WTC11 (cell line): Measurements from ENCODE around the gene GAP43. TPM values are rescaled to one million over a fixed set of nuclear protein-coding genes. Genes with fewer than 3 reads are reported as not detected.

Experiments used
- ATAC-seq: fragments of 200-7000 bp; cut with Tn5 transposase; 2 replicates; pipeline ENCODE4 v1.10.0; 2021; ENCODE audit warnings: mild to moderate bottlenecking, moderate library complexity
- CTCF ChIA-PET: fragments of 300-600 bp; sonication (Branson Sonifier 250); formaldehyde crosslinking; loops from one replicate; lab custom pipeline; 2021; ENCODE audit warnings: antibody characterized with exemption; lab: Charles Lee
- POLR2A ChIA-PET: fragments of 350-600 bp; sonication (Branson Sonifier 250); formaldehyde crosslinking; loops from one replicate; lab custom pipeline; 2021; ENCODE audit warnings: antibody characterized with exemption; lab: Charles Lee
- DNase-seq: peaks from one replicate; pipeline ENCODE4 v3.0.0; 2021; ENCODE audit warnings: low spot score
- H3K27ac Mint-ChIP-seq: 2 replicates; pipeline ENCODE4 v1.8.0; 2021; ENCODE audit warnings: mixed read lengths
- H3K27me3 Mint-ChIP-seq: 2 replicates; pipeline ENCODE4 v1.8.0; 2021; ENCODE audit warnings: low read depth, mild to moderate bottlenecking, moderate library complexity, mixed read lengths
- H3K36me3 Mint-ChIP-seq: 2 replicates; pipeline ENCODE4 v1.8.0; 2021; ENCODE audit warnings: mixed read lengths
- H3K4me1 Mint-ChIP-seq: 2 replicates; pipeline ENCODE4 v1.8.0; 2022; ENCODE audit warnings: mixed read lengths
- H3K4me3 Mint-ChIP-seq: 2 replicates; pipeline ENCODE4 v1.8.0; 2021; ENCODE audit warnings: mild to moderate bottlenecking, moderate library complexity, mixed read lengths
- H3K9me3 Mint-ChIP-seq: 2 replicates; pipeline ENCODE4 v1.8.0; 2021; ENCODE audit warnings: mixed read lengths
- GRHL2 ChIP-seq: fragments of 250-450 bp; sonication (Bioruptor Pico); IDR thresholded peaks from 2 replicates; pipeline ENCODE4 v1.8.0; 2022; ENCODE audit warnings: mild to moderate bottlenecking, moderate library complexity; ENCODE audit not compliant: insufficient replicate concordance, severe bottlenecking
- GTF2I ChIP-seq: fragments of 250-450 bp; sonication (Bioruptor Pico); conservative IDR thresholded peaks from 2 replicates; pipeline ENCODE4 v1.4.0; 2021; ENCODE audit warnings: mild to moderate bottlenecking
- HMGA2 ChIP-seq: fragments of 250-450 bp; sonication (Bioruptor Pico); IDR thresholded peaks from 2 replicates; pipeline ENCODE4 v1.4.0; 2021; ENCODE audit warnings: mild to moderate bottlenecking, moderate library complexity
- IRF2 ChIP-seq: sonication (generic); formaldehyde crosslinking; IDR thresholded peaks from 2 replicates; pipeline ENCODE4 v1.8.0; 2022; ENCODE audit warnings: low read depth, missing genetic modification reagents, borderline replicate concordance
- JAZF1 ChIP-seq: fragments of 250-450 bp; sonication (Bioruptor Pico); IDR thresholded peaks from 2 replicates; pipeline ENCODE4 v1.9.0; 2021; ENCODE audit warnings: moderate library complexity, mild to moderate bottlenecking, inconsistent platforms
- MLX ChIP-seq: sonication (generic); formaldehyde crosslinking; IDR thresholded peaks from 2 replicates; pipeline ENCODE4 v1.8.1; 2023; ENCODE audit warnings: mild to moderate bottlenecking, missing genetic modification reagents, moderate library complexity
- MXD4 ChIP-seq: fragments of 250-450 bp; sonication (Bioruptor Pico); IDR thresholded peaks from 2 replicates; pipeline ENCODE4 v1.8.0; 2021; ENCODE audit warnings: mild to moderate bottlenecking, moderate library complexity, borderline replicate concordance
- ZNF317 ChIP-seq: sonication (generic); formaldehyde crosslinking; IDR thresholded peaks from 2 replicates; pipeline ENCODE4 v1.8.1; 2023; ENCODE audit warnings: low read depth, mild to moderate bottlenecking, moderate library complexity, missing genetic modification reagents, borderline replicate concordance
- ZNF396 ChIP-seq: fragments of 250-450 bp; sonication (Bioruptor Pico); IDR thresholded peaks from 2 replicates; pipeline ENCODE4 v1.8.0; 2021; ENCODE audit warnings: mild to moderate bottlenecking, moderate library complexity, borderline replicate concordance
- total RNA-seq: library from RNA; stranded (reverse); gene quantifications from 3 replicates; pipeline ENCODE4 v1.2.3, GENCODE V29; 2021
- TF ChIP-seq, protein P1 (sequence below): sonication (generic); formaldehyde crosslinking; IDR thresholded peaks from 2 replicates; pipeline ENCODE4 v1.8.0; 2023; ENCODE audit warnings: missing genetic modification reagents, mild to moderate bottlenecking, borderline replicate concordance
- TF ChIP-seq, protein P2 (sequence below): sonication (generic); formaldehyde crosslinking; IDR thresholded peaks from 2 replicates; pipeline ENCODE4 v1.8.1; 2023; ENCODE audit warnings: mild to moderate bottlenecking, missing genetic modification reagents, borderline replicate concordance
- TF ChIP-seq, protein P3 (sequence below): sonication (generic); formaldehyde crosslinking; IDR thresholded peaks from 2 replicates; pipeline ENCODE4 v1.8.1; 2022; ENCODE audit warnings: low read depth, mild to moderate bottlenecking, moderate library complexity, missing genetic modification reagents, borderline replicate concordance
- TF ChIP-seq, protein P4 (sequence below): sonication (generic); formaldehyde crosslinking; IDR thresholded peaks from 2 replicates; pipeline ENCODE4 v1.8.1; 2022; ENCODE audit warnings: mild to moderate bottlenecking, missing genetic modification reagents, moderate library complexity, borderline replicate concordance
- TF ChIP-seq, protein P5 (sequence below): sonication (generic); formaldehyde crosslinking; IDR thresholded peaks from 2 replicates; pipeline ENCODE4 v1.8.0; 2023; ENCODE audit warnings: mild to moderate bottlenecking, missing genetic modification reagents
- TF ChIP-seq, protein P6 (sequence below): sonication (generic); formaldehyde crosslinking; IDR thresholded peaks from 2 replicates; pipeline ENCODE4 v1.8.1; 2023; ENCODE audit warnings: mild to moderate bottlenecking, moderate library complexity, missing genetic modification reagents

GAP43 gene
- total RNA-seq, 1 experiment from 2014 or later, result 19.9 TPM

DNA sequence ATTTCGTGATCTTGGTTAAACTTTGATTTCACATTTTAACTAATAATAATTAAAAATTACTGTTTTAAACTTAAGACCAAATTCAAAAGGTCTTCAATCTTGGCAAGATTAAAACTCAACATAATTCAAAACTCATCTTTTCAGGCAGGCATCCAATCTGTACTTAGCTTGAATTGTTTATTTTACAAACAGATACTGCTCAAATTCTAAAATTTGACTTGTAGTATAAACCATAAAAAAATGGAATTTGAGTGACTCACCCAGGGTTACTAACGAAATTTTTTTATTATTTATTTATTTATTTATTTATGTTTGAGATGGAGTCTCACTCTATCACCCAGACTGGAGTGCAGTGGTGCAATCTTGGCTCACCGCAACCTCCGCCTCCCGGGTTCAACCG, 64.4 kb downstream of the GAP43 start:
- H3K4me3 Mint-ChIP-seq, result no peak overlapping the region
- ChIA-PET POLR2A (no interaction called here), CTCF (interaction anchor here (1.4 kb wide), 1 partner anchor 450 kb away, joined by 4 read pairs; no protein-coding TSS in a partner anchor)

More for the DNA sequence above, 64.4 kb downstream of the GAP43 start:
- DNase-seq, result no peak
- Mint-ChIP-seq H3K27ac (no peak overlapping the region), H3K4me1 (peaks cover 22% of the 10 kb centered on the region), H3K36me3 (no peaks in the 10 kb centered on the region; the same call in 1 of the 2 replicates), H3K9me3 (no peaks in the 10 kb centered on the region), H3K27me3 (no peaks in the 10 kb centered on the region)
- no peak for ATAC-seq
- TF ChIP-seq, protein P1, sequence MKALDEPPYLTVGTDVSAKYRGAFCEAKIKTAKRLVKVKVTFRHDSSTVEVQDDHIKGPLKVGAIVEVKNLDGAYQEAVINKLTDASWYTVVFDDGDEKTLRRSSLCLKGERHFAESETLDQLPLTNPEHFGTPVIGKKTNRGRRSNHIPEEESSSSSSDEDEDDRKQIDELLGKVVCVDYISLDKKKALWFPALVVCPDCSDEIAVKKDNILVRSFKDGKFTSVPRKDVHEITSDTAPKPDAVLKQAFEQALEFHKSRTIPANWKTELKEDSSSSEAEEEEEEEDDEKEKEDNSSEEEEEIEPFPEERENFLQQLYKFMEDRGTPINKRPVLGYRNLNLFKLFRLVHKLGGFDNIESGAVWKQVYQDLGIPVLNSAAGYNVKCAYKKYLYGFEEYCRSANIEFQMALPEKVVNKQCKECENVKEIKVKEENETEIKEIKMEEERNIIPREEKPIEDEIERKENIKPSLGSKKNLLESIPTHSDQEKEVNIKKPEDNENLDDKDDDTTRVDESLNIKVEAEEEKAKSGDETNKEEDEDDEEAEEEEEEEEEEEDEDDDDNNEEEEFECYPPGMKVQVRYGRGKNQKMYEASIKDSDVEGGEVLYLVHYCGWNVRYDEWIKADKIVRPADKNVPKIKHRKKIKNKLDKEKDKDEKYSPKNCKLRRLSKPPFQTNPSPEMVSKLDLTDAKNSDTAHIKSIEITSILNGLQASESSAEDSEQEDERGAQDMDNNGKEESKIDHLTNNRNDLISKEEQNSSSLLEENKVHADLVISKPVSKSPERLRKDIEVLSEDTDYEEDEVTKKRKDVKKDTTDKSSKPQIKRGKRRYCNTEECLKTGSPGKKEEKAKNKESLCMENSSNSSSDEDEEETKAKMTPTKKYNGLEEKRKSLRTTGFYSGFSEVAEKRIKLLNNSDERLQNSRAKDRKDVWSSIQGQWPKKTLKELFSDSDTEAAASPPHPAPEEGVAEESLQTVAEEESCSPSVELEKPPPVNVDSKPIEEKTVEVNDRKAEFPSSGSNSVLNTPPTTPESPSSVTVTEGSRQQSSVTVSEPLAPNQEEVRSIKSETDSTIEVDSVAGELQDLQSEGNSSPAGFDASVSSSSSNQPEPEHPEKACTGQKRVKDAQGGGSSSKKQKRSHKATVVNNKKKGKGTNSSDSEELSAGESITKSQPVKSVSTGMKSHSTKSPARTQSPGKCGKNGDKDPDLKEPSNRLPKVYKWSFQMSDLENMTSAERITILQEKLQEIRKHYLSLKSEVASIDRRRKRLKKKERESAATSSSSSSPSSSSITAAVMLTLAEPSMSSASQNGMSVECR, result no peak
- TF ChIP-seq, protein P2, sequence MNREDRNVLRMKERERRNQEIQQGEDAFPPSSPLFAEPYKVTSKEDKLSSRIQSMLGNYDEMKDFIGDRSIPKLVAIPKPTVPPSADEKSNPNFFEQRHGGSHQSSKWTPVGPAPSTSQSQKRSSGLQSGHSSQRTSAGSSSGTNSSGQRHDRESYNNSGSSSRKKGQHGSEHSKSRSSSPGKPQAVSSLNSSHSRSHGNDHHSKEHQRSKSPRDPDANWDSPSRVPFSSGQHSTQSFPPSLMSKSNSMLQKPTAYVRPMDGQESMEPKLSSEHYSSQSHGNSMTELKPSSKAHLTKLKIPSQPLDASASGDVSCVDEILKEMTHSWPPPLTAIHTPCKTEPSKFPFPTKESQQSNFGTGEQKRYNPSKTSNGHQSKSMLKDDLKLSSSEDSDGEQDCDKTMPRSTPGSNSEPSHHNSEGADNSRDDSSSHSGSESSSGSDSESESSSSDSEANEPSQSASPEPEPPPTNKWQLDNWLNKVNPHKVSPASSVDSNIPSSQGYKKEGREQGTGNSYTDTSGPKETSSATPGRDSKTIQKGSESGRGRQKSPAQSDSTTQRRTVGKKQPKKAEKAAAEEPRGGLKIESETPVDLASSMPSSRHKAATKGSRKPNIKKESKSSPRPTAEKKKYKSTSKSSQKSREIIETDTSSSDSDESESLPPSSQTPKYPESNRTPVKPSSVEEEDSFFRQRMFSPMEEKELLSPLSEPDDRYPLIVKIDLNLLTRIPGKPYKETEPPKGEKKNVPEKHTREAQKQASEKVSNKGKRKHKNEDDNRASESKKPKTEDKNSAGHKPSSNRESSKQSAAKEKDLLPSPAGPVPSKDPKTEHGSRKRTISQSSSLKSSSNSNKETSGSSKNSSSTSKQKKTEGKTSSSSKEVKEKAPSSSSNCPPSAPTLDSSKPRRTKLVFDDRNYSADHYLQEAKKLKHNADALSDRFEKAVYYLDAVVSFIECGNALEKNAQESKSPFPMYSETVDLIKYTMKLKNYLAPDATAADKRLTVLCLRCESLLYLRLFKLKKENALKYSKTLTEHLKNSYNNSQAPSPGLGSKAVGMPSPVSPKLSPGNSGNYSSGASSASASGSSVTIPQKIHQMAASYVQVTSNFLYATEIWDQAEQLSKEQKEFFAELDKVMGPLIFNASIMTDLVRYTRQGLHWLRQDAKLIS (CRISPR knock-in tag), result no peak
- TF ChIP-seq, protein P3, sequence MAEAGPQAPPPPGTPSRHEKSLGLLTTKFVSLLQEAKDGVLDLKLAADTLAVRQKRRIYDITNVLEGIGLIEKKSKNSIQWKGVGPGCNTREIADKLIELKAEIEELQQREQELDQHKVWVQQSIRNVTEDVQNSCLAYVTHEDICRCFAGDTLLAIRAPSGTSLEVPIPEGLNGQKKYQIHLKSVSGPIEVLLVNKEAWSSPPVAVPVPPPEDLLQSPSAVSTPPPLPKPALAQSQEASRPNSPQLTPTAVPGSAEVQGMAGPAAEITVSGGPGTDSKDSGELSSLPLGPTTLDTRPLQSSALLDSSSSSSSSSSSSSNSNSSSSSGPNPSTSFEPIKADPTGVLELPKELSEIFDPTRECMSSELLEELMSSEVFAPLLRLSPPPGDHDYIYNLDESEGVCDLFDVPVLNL (CRISPR knock-in tag), result no peak
- TF ChIP-seq GTF2I (CRISPR knock-in tag) (no peak), ZNF317 (no peak), JAZF1 (CRISPR knock-in tag) (no peak), MXD4 (CRISPR knock-in tag) (no peak), ZNF396 (CRISPR knock-in tag) (no peak), HMGA2 (CRISPR knock-in tag) (no peak), MLX (CRISPR knock-in tag) (no peak), IRF2 (CRISPR knock-in tag) (no peak), GRHL2 (CRISPR knock-in tag) (no peak)
- TF ChIP-seq, protein P4, sequence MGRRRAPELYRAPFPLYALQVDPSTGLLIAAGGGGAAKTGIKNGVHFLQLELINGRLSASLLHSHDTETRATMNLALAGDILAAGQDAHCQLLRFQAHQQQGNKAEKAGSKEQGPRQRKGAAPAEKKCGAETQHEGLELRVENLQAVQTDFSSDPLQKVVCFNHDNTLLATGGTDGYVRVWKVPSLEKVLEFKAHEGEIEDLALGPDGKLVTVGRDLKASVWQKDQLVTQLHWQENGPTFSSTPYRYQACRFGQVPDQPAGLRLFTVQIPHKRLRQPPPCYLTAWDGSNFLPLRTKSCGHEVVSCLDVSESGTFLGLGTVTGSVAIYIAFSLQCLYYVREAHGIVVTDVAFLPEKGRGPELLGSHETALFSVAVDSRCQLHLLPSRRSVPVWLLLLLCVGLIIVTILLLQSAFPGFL (CRISPR knock-in tag), result no peak
- TF ChIP-seq, protein P5, sequence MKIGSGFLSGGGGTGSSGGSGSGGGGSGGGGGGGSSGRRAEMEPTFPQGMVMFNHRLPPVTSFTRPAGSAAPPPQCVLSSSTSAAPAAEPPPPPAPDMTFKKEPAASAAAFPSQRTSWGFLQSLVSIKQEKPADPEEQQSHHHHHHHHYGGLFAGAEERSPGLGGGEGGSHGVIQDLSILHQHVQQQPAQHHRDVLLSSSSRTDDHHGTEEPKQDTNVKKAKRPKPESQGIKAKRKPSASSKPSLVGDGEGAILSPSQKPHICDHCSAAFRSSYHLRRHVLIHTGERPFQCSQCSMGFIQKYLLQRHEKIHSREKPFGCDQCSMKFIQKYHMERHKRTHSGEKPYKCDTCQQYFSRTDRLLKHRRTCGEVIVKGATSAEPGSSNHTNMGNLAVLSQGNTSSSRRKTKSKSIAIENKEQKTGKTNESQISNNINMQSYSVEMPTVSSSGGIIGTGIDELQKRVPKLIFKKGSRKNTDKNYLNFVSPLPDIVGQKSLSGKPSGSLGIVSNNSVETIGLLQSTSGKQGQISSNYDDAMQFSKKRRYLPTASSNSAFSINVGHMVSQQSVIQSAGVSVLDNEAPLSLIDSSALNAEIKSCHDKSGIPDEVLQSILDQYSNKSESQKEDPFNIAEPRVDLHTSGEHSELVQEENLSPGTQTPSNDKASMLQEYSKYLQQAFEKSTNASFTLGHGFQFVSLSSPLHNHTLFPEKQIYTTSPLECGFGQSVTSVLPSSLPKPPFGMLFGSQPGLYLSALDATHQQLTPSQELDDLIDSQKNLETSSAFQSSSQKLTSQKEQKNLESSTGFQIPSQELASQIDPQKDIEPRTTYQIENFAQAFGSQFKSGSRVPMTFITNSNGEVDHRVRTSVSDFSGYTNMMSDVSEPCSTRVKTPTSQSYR (CRISPR knock-in tag), result no peak
- TF ChIP-seq, protein P6, sequence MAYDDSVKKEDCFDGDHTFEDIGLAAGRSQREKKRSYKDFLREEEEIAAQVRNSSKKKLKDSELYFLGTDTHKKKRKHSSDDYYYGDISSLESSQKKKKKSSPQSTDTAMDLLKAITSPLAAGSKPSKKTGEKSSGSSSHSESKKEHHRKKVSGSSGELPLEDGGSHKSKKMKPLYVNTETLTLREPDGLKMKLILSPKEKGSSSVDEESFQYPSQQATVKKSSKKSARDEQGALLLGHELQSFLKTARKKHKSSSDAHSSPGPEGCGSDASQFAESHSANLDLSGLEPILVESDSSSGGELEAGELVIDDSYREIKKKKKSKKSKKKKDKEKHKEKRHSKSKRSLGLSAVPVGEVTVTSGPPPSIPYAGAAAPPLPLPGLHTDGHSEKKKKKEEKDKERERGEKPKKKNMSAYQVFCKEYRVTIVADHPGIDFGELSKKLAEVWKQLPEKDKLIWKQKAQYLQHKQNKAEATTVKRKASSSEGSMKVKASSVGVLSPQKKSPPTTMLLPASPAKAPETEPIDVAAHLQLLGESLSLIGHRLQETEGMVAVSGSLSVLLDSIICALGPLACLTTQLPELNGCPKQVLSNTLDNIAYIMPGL (CRISPR knock-in tag), result no peak
- TF ChIP-seq, all 79 proteins: peak for 0
